ENCODE data around the gene CEL.
"Not testable (repeated sequence)": the region's sequence is repeated elsewhere in the genome, so short reads cannot be mapped to it uniquely, and the experiment has no call there.

Gene CEL
- 0 to 1.2 (median 0.37) reads per million in 9 experiments for total RNA-seq

- Mint-ChIP-seq H3K27ac (peak within 1 kb of the TSS in 1 of 2 donors; percentile 56), H3K4me1 (ENCODE audit: low read depth in 2 of 2) (peaks cover 19 to 25% of the 10 kb centered on the region in 2 donors)
- H3K27me3 Mint-ChIP-seq; H3K4me3 Mint-ChIP-seq; H3K9me3 Mint-ChIP-seq; DNase-seq; H3K36me3 Mint-ChIP-seq (ENCODE audit: insufficient read depth); ATAC-seq (replicated peaks): not testable (repeated sequence)
These were observed at the start of gene CEL for GRCh38 chr9:133061764-133062145. CEL (plus strand) TSS chr9:133061981; CDS start chr9:133062003, 22 bp downstream.

- Mint-ChIP-seq H3K9me3 (no peaks in the 10 kb centered on the region), H3K27ac (no peak overlapping the region), H3K27me3 (peaks cover 24 to 40% of the 10 kb centered on the region in 2 donors), H3K4me1 (ENCODE audit: low read depth in 2 of 2) (no peaks in the 10 kb centered on the region), H3K4me3 (no peak overlapping the region), H3K36me3 (ENCODE audit: insufficient read depth) (no peaks in the 10 kb centered on the region)
- DNase-seq (no peak), ATAC-seq (replicated peaks) (no peak)
These were observed 47.1 kb upstream of the CEL start for GRCh38 chr9:133014696-133015095.

GRCh38 chr9:133023117-133023890, 38.5 kb upstream of the CEL start:
- Mint-ChIP-seq H3K4me1 (ENCODE audit: low read depth in 2 of 2) (peaks cover 0 to 8% of the 10 kb centered on the region in 2 donors), H3K36me3 (ENCODE audit: insufficient read depth) (peaks cover 4% of the 10 kb centered on the region), H3K27ac (no peak overlapping the region), H3K9me3 (no peaks in the 10 kb centered on the region), H3K27me3 (no peaks in the 10 kb centered on the region), H3K4me3 (no peak overlapping the region)
- ATAC-seq (replicated peaks): no peak
- no peak for DNase-seq

GRCh38 chr9:133026426-133026825, 35.4 kb upstream of the CEL start:
- ATAC-seq (replicated peaks) (no peak), DNase-seq (no peak)
- Mint-ChIP-seq H3K9me3 (no peaks in the 10 kb centered on the region), H3K36me3 (ENCODE audit: insufficient read depth) (peaks cover 17% of the 10 kb centered on the region), H3K4me3 (no peak overlapping the region), H3K4me1 (ENCODE audit: low read depth in 2 of 2) (peaks cover 10 to 24% of the 10 kb centered on the region in 2 donors), H3K27me3 (no peaks in the 10 kb centered on the region), H3K27ac (no peak overlapping the region)

GRCh38 chr9:133027134-133027533, 34.6 kb upstream of the CEL start:
- Mint-ChIP-seq H3K27ac (peak overlapping the region in 1 of 2 donors; percentile 47), H3K27me3 (no peaks in the 10 kb centered on the region), H3K4me1 (ENCODE audit: low read depth in 2 of 2) (peaks cover 17 to 30% of the 10 kb centered on the region in 2 donors), H3K4me3 (no peak overlapping the region), H3K9me3 (no peaks in the 10 kb centered on the region), H3K36me3 (ENCODE audit: insufficient read depth) (peaks cover 17% of the 10 kb centered on the region)
- no peak for ATAC-seq (replicated peaks)
- DNase-seq: no peak

- Mint-ChIP-seq H3K4me3 (peak overlapping the region; percentile 97 to 98), H3K9me3 (no peaks in the 10 kb centered on the region), H3K4me1 (ENCODE audit: low read depth in 2 of 2) (peaks cover 26 to 28% of the 10 kb centered on the region in 2 donors), H3K27ac (no peak overlapping the region), H3K27me3 (no peaks in the 10 kb centered on the region), H3K36me3 (ENCODE audit: insufficient read depth) (peaks cover 17% of the 10 kb centered on the region)
- no peak for DNase-seq
- no peak for ATAC-seq (replicated peaks)
These were observed 33.6 kb upstream of the CEL start for GRCh38 chr9:133028221-133028620.

- Mint-ChIP-seq H3K27ac (peak overlapping the region; percentile 97 to 98), H3K27me3 (no peaks in the 10 kb centered on the region), H3K4me1 (ENCODE audit: low read depth in 2 of 2) (peaks cover 34% of the 10 kb centered on the region in 2 donors), H3K9me3 (no peaks in the 10 kb centered on the region), H3K36me3 (ENCODE audit: insufficient read depth) (peaks cover 21% of the 10 kb centered on the region), H3K4me3 (peak overlapping the region; percentile 97 to 98)
- ATAC-seq (replicated peaks) (peak; percentile 18), DNase-seq (no peak)
These were observed 31.8 kb upstream of the CEL start for GRCh38 chr9:133029994-133030316.

GRCh38 chr9:133030317-133031129, 31.3 kb upstream of the CEL start, which contains the start of gene GTF3C5:
GTF3C5 (plus strand) TSS chr9:133030997; CDS start chr9:133031012, 15 bp downstream.
- H3K27ac Mint-ChIP-seq: peak within 1 kb of the TSS; percentile 97 to 98
- peaks cover 21% of the 10 kb centered on the region for H3K36me3 Mint-ChIP-seq (ENCODE audit: insufficient read depth)
- H3K4me3 Mint-ChIP-seq: peak within 1 kb of the TSS; percentile 97 to 98
- ATAC-seq (replicated peaks) (peak; percentile 95), DNase-seq (peak; percentile 88 to 92 (median 89))
- no peaks in the 10 kb centered on the region for H3K9me3 Mint-ChIP-seq
- H3K27me3 Mint-ChIP-seq: no peaks in the 10 kb centered on the region
- peaks cover 34% of the 10 kb centered on the region in 2 donors for H3K4me1 Mint-ChIP-seq (ENCODE audit: low read depth in 2 of 2)

GRCh38 chr9:133031130-133031422, 30.7 kb upstream of the CEL start:
- ATAC-seq (replicated peaks) (no peak), DNase-seq (no peak)
- Mint-ChIP-seq H3K9me3 (no peaks in the 10 kb centered on the region), H3K27ac (peak overlapping the region; percentile 97 to 98), H3K36me3 (ENCODE audit: insufficient read depth) (peaks cover 17% of the 10 kb centered on the region), H3K4me1 (ENCODE audit: low read depth in 2 of 2) (peaks cover 34% of the 10 kb centered on the region in 2 donors), H3K27me3 (no peaks in the 10 kb centered on the region), H3K4me3 (peak overlapping the region; percentile 97 to 98)

- peaks cover 17% of the 10 kb centered on the region for H3K36me3 Mint-ChIP-seq (ENCODE audit: insufficient read depth)
These were observed 30.3 kb upstream of the CEL start for GRCh38 chr9:133031496-133031911.

GRCh38 chr9:133032171-133032570, 29.6 kb upstream of the CEL start:
- H3K9me3 Mint-ChIP-seq: no peaks in the 10 kb centered on the region
- peaks cover 17% of the 10 kb centered on the region for H3K36me3 Mint-ChIP-seq (ENCODE audit: insufficient read depth)
- H3K4me1 Mint-ChIP-seq (ENCODE audit: low read depth in 2 of 2): peaks cover 34% of the 10 kb centered on the region in 2 donors
- H3K27me3 Mint-ChIP-seq: no peaks in the 10 kb centered on the region
- no peak for ATAC-seq (replicated peaks)
- no peak for DNase-seq
- H3K27ac Mint-ChIP-seq: peak overlapping the region; percentile 36 to 97
- peak overlapping the region; percentile 97 to 98 for H3K4me3 Mint-ChIP-seq

More at GRCh38 chr9:133031496-133031911, 30.3 kb upstream of the CEL start:
- Mint-ChIP-seq H3K4me1 (ENCODE audit: low read depth in 2 of 2) (peaks cover 34% of the 10 kb centered on the region in 2 donors), H3K27me3 (no peaks in the 10 kb centered on the region), H3K4me3 (peak overlapping the region; percentile 97 to 98), H3K27ac (peak overlapping the region; percentile 97 to 98), H3K9me3 (no peaks in the 10 kb centered on the region)
- ATAC-seq (replicated peaks) (no peak), DNase-seq (no peak)

- ATAC-seq (replicated peaks) (no peak), DNase-seq (no peak)
- Mint-ChIP-seq H3K4me1 (ENCODE audit: low read depth in 2 of 2) (peaks cover 34 to 43% of the 10 kb centered on the region in 2 donors), H3K36me3 (ENCODE audit: insufficient read depth) (peaks cover 14% of the 10 kb centered on the region), H3K4me3 (no peak overlapping the region), H3K9me3 (no peaks in the 10 kb centered on the region), H3K27me3 (no peaks in the 10 kb centered on the region), H3K27ac (no peak overlapping the region)
These were observed 26.1 kb upstream of the CEL start for GRCh38 chr9:133035669-133036068.

- Mint-ChIP-seq H3K4me1 (ENCODE audit: low read depth in 2 of 2) (peaks cover 21 to 26% of the 10 kb centered on the region in 2 donors), H3K27ac (peak overlapping the region in 1 of 2 donors; percentile 46)
These were observed 23.8 kb upstream of the CEL start for GRCh38 chr9:133037775-133038515.

More at GRCh38 chr9:133037775-133038515, 23.8 kb upstream of the CEL start:
- Mint-ChIP-seq H3K36me3 (ENCODE audit: insufficient read depth) (peaks cover 17% of the 10 kb centered on the region), H3K4me3 (no peak overlapping the region), H3K27me3 (no peaks in the 10 kb centered on the region), H3K9me3 (no peaks in the 10 kb centered on the region)
- ATAC-seq (replicated peaks): no peak
- DNase-seq: no peak

All from effector memory CD8-positive, alpha-beta T cell (primary cell).